ENCODE data around the gene TRIM37.
"Not testable (repeated sequence)": the region's sequence is repeated elsewhere in the genome, so short reads cannot be mapped to it uniquely, and the experiment has no call there.

TRIM37 gene

DNA sequence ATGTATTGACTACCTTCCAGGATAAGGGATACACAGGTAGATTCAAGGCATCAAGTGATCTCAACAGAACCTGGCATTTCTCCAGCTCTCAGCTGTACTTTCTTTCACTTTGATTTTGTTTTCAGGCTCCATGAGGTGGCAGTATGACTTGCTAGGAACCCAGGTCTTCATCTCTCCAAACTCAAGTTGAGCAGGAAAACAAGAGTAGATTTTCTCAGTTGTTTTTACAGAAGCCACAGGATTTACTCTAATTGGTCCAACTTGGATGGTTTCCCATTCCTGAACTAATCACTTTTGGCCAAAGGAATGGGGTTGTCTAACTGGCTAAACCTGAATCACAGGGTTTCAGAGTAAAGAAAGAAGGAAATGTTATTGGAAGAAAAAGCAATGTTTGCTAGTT, 146.6 kb downstream of the TRIM37 start:
- DNase-seq (ENCODE audit: low read depth) = peak; percentile 61
- H3K4me3 ChIP-seq (ENCODE audit: low read depth, low read length) = no peak overlapping the region
- TF ChIP-seq, protein P1, sequence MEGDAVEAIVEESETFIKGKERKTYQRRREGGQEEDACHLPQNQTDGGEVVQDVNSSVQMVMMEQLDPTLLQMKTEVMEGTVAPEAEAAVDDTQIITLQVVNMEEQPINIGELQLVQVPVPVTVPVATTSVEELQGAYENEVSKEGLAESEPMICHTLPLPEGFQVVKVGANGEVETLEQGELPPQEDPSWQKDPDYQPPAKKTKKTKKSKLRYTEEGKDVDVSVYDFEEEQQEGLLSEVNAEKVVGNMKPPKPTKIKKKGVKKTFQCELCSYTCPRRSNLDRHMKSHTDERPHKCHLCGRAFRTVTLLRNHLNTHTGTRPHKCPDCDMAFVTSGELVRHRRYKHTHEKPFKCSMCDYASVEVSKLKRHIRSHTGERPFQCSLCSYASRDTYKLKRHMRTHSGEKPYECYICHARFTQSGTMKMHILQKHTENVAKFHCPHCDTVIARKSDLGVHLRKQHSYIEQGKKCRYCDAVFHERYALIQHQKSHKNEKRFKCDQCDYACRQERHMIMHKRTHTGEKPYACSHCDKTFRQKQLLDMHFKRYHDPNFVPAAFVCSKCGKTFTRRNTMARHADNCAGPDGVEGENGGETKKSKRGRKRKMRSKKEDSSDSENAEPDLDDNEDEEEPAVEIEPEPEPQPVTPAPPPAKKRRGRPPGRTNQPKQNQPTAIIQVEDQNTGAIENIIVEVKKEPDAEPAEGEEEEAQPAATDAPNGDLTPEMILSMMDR (IDR thresholded peaks at IDR 0.05; ENCODE audit: insufficient read depth, low read depth, low read length, missing control alignments) = peak; percentile 13

DNA sequence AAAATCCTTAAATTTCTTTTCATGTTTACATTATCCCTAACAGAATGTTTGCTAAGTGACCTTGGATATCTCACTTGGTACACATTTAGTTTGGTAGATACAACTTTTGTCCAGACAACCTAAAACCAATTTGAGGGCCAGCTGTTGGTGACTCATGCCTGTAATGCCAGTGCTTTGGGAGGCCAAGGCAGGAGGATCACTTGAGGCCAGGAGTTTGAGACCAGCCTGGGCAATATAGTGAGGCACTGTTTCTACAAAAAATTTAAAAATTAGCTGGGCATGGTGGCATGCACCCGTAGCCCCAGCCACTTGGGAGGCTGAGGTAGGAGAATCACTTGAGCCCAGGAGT, 149.0 kb downstream of the TRIM37 start:
- not testable (repeated sequence) for DNase-seq (ENCODE audit: low read depth); H3K4me3 ChIP-seq (ENCODE audit: low read depth, low read length)

DNA sequence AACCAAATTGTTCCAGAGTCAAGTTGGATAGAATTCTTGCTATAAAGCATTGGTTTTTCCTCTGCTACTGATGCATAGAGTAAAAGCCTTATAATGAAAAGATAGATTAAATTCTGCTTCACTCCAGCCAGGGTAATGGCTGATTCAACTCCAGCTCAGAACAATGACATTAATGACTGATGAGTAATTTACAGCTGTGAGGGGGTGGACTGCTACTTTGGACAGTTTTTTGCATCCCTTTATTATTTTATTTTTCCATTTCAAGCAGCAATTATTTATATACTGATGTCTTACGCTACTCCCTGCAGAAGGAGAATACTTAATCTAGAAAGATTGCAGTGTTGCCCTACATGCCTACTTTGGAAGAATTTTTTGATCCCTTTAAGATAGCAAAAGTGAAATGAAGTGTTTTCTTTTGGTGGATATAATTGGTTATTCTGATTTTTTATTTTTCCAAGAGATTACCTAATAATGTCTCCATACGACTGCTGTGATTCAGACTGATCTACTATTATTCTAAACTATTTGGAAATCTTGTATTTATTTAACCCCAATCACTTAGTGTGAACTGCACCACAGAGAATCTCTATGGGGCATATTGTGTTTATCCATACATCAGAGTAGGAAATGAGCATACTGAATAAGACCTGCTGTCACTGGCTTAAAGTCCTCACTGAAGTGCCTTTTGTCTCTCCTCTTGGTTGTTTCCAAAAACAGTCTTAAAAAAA, 149.5 kb downstream of the TRIM37 start:
- no peak for DNase-seq (ENCODE audit: low read depth)
- H3K4me3 ChIP-seq (ENCODE audit: low read depth, low read length) = no peak overlapping the region
- TF ChIP-seq, protein P1 (IDR thresholded peaks at IDR 0.05; ENCODE audit: insufficient read depth, low read depth, low read length, missing control alignments) = no peak

DNA sequence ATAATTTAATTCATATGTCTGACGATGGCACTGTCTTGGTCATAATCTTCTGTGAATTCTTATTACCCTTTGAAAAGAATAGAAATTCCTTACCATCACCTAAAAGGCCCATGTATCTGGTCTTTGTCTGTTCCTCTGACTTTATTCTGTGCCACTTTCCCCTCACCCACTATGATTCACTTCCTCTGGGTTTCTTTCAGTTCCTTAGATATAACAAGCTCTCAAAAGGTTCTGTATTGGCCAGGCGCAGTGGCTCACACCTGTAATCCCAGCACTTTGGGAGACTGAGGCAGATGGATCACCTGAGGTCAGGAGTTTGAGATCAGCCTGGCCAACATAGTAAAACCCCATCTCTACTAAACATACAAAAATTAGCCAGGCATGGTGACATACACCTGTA, 152.3 kb downstream of the TRIM37 start:
- DNase-seq (ENCODE audit: low read depth); H3K4me3 ChIP-seq (ENCODE audit: low read depth, low read length): not testable (repeated sequence)

DNA sequence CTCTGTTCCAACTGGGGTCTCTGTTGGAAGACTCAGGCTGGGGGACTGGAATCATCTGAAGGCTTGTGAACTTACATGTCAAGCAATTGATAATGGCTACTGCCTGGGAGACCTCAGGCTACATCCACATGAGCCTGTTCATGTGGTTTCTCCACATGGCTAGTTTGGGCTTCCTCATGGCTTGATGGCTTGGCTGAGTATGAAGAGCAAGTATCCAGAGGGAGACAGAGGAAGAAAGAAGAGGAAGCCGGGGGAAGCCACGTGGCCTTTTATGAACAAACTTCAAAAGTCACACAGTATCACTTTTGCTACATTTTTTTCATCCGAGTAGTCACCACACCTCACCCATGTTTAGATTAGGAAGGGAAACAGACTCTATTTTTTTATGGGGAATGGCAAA, 158.9 kb downstream of the TRIM37 start:
- TF ChIP-seq, protein P1 (IDR thresholded peaks at IDR 0.05; ENCODE audit: insufficient read depth, low read depth, low read length, missing control alignments) = no peak
- no peak overlapping the region for H3K4me3 ChIP-seq (ENCODE audit: low read depth, low read length)
- DNase-seq (ENCODE audit: low read depth) = no peak

DNA sequence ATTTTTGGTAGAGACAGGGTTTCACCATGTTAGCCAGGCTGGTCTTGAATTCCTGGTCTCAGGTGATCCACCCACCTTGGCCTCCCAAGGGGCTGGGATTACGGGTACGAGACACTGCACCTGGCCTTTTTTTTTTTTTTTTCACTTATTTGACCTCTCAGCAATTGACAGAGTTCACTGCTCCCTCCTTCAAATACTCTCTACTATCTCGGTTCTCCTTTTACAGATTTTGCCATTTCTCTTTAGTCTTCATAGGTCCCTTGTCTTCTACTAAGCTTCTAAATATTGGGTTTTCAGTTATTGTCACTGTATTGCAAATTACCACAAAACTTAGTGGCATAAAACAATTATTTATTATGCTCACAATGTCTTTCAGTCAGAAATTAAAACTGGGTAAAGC, 159.3 kb downstream of the TRIM37 start:
- TF ChIP-seq, protein P1 (IDR thresholded peaks at IDR 0.05; ENCODE audit: insufficient read depth, low read depth, low read length, missing control alignments) = no peak
- DNase-seq (ENCODE audit: low read depth) = no peak
- no peak overlapping the region for H3K4me3 ChIP-seq (ENCODE audit: low read depth, low read length)

DNA sequence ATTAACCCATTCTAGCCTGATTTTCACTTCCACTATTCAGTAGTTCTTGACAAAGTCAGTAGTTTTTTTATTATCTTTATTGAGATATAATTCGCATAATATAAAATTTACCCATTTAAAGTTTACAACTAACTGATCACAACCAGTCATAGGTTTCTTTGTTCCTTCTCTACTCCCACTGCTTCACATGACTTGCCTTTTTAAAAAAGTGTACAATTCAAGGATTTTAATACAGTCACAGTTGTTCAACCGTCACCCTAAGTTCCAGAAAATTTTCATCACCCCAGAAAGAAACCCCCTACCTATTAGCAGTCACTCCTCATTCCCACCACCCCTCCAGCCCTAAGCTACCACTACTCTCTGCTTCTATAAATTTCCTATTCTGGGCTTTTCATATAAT, 162.5 kb downstream of the TRIM37 start:
- DNase-seq (ENCODE audit: low read depth) = no peak
- TF ChIP-seq, protein P1 (IDR thresholded peaks at IDR 0.05; ENCODE audit: insufficient read depth, low read depth, low read length, missing control alignments) = no peak
- no peak overlapping the region for H3K4me3 ChIP-seq (ENCODE audit: low read depth, low read length)

DNA sequence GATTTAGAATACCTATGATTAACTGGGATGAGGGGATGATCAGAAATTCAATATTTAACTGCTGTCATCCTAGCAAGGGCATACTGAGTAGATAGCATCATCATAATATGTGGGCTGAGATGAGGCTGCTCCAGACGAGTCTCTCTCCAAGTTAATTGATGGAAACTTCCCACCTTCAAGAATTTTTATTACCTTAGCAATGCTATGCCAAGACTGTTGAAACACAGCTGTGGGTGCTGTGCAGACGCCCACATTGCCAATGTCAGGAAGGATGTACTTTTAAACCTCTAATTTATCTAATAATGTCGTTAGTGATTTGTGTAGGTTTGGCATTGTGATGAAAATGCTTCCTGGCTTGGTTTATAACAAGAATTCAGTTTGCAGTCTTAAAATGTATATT, 170.4 kb downstream of the TRIM37 start:
- H3K4me3 ChIP-seq (ENCODE audit: low read depth, low read length) = no peak overlapping the region
- TF ChIP-seq, protein P1 (IDR thresholded peaks at IDR 0.05; ENCODE audit: insufficient read depth, low read depth, low read length, missing control alignments) = no peak
- DNase-seq (ENCODE audit: low read depth) = no peak
